SU-DHL-6 (cell line): Measurements from ENCODE around the gene COL21A1.

Experiments used
- H2AFZ ChIP-seq: fragments of 200-600 bp; sonication (generic); 2 replicates; pipeline ENCODE4 v1.6.1; 2014; ENCODE audit warnings: low read depth, mild to moderate bottlenecking, moderate library complexity, mixed read lengths, antibody characterized with exemption, low read length; ENCODE audit not compliant: severe bottlenecking
- H3F3A ChIP-seq: fragments of 200-600 bp; shearing (Covaris generic); 2 replicates; pipeline ENCODE4 v1.6.0; 2016; ENCODE audit warnings: antibody characterized with exemption, mild to moderate bottlenecking; ENCODE audit not compliant: insufficient read depth
- H3K27ac ChIP-seq: fragments of 200-600 bp; sonication (generic); 2 replicates; pipeline ENCODE4 v1.5.1; 2016; ENCODE audit warnings: low read depth, mild to moderate bottlenecking, low read length, moderate library complexity, mixed read lengths
- H3K27me3 ChIP-seq: fragments of 200-600 bp; sonication (generic), shearing (Covaris generic); 2 replicates; pipeline ENCODE4 v1.6.0; 2014; ENCODE audit warnings: mild to moderate bottlenecking, low read length
- H3K36me3 ChIP-seq: fragments of 200-600 bp; sonication (generic); 2 replicates; pipeline ENCODE4 v1.6.1; 2014; ENCODE audit warnings: mild to moderate bottlenecking, low read length, mixed read lengths
- H3K4me2 ChIP-seq: fragments of 300-600, 200-600 bp; shearing (Covaris generic), sonication (generic); 2 replicates; pipeline ENCODE4 v1.6.0; 2014; ENCODE audit warnings: low read length, low read depth, mild to moderate bottlenecking; ENCODE audit not compliant: poor library complexity, severe bottlenecking
- H3K4me3 ChIP-seq: fragments of 200-600 bp; sonication (generic); 2 replicates; pipeline ENCODE4 v1.5.1; 2014; ENCODE audit warnings: antibody characterized with exemption, low read length, mild to moderate bottlenecking, mixed read lengths; ENCODE audit not compliant: insufficient read depth, poor library complexity, severe bottlenecking
- H3K79me2 ChIP-seq: fragments of 200-600 bp; sonication (generic); 2 replicates; pipeline ENCODE4 v1.6.1; 2014; ENCODE audit warnings: mild to moderate bottlenecking, low read length, moderate library complexity; ENCODE audit not compliant: insufficient read depth
- H3K9ac ChIP-seq: fragments of 200-600 bp; sonication (generic); 2 replicates; pipeline ENCODE4 v1.7.0; 2014; ENCODE audit warnings: mild to moderate bottlenecking, low read length
- H3K9me2 ChIP-seq: fragments of 200-600 bp; sonication (generic); replicated peaks from 2 replicates; pipeline ENCODE4 v1.6.1; 2014; ENCODE audit warnings: low read length; ENCODE audit not compliant: insufficient read depth
- H3K9me3 ChIP-seq: fragments of 200-600 bp; sonication (generic); 2 replicates; pipeline ENCODE4 v1.6.1; 2014; ENCODE audit warnings: low read length, mixed read lengths; ENCODE audit not compliant: insufficient read depth
- H4K20me1 ChIP-seq: fragments of 200-600 bp; sonication (generic); 2 replicates; pipeline ENCODE4 v1.6.1; 2014; ENCODE audit warnings: low read depth, mild to moderate bottlenecking, antibody characterized with exemption, low read length, moderate library complexity, mixed read lengths
- EZH2phosphoT487 ChIP-seq: fragments of 200-600 bp; sonication (generic), shearing (Covaris generic); conservative IDR thresholded peaks from 2 replicates; pipeline ENCODE4 v1.6.1; 2018; ENCODE audit warnings: mild to moderate bottlenecking, antibody characterized with exemption, low read length, moderate library complexity, mixed read lengths
- TF ChIP-seq, protein P1 (sequence below): fragments of 200-600 bp; sonication (generic); IDR thresholded peaks from one replicate; pipeline ENCODE4 v1.5.1; 2017; ENCODE audit warnings: antibody characterized with exemption, mild to moderate bottlenecking, low read length, moderate library complexity; ENCODE audit not compliant: insufficient read depth, poor library complexity, severe bottlenecking

COL21A1 gene

DNA sequence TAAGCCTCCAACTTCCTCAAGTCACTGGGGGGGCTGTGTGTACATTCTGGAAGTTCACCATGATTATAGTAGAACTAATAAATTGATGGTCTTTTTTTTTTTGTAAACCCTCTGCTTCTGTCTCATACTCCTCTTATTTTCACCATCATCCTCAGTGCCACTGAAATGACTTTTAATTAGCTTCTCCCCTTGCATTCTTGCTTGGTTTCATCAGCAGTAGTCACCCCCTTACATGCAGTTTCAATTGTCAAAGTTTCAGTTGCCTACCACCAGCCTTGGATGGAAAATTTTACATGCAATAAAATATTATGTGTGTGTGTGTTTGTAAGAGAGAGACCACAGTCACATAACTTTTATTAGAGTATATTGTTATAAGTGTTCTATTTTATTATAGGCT is 196.2 kb downstream of the COL21A1 start:
- H3K9ac ChIP-seq = no peak overlapping the region

GRCh38 chr6:56050530-56051201 is 196.7 kb downstream of the COL21A1 start:
- no peak for TF ChIP-seq EZH2phosphoT487
- H3K4me3 ChIP-seq = no peak overlapping the region
- no peaks in the 10 kb centered on the region for H3K27me3 ChIP-seq
- no peak overlapping the region for H3K9ac ChIP-seq
- no peaks in the 10 kb centered on the region for H4K20me1 ChIP-seq
- no peak overlapping the region for H3K27ac ChIP-seq
- no peaks in the 10 kb centered on the region for H3K9me2 ChIP-seq
- H3F3A ChIP-seq = no peaks in the 10 kb centered on the region
- no peak overlapping the region for H3K4me2 ChIP-seq
- no peak overlapping the region for H2AFZ ChIP-seq
- H3K79me2 ChIP-seq = no peaks in the 10 kb centered on the region
- no peaks in the 10 kb centered on the region for H3K9me3 ChIP-seq
- no peaks in the 10 kb centered on the region for H3K36me3 ChIP-seq

More for the DNA sequence above, 196.2 kb downstream of the COL21A1 start:
- Histone ChIP-seq H3K27me3 (no peaks in the 10 kb centered on the region), H3K36me3 (no peaks in the 10 kb centered on the region), H4K20me1 (no peaks in the 10 kb centered on the region), H3K79me2 (no peaks in the 10 kb centered on the region), H3K4me2 (no peak overlapping the region), H3K4me3 (no peak overlapping the region), H2AFZ (no peak overlapping the region), H3F3A (no peaks in the 10 kb centered on the region), H3K9me3 (no peaks in the 10 kb centered on the region), H3K27ac (no peak overlapping the region), H3K9me2 (no peaks in the 10 kb centered on the region)
- TF ChIP-seq EZH2phosphoT487 = no peak
- TF ChIP-seq, protein P1, sequence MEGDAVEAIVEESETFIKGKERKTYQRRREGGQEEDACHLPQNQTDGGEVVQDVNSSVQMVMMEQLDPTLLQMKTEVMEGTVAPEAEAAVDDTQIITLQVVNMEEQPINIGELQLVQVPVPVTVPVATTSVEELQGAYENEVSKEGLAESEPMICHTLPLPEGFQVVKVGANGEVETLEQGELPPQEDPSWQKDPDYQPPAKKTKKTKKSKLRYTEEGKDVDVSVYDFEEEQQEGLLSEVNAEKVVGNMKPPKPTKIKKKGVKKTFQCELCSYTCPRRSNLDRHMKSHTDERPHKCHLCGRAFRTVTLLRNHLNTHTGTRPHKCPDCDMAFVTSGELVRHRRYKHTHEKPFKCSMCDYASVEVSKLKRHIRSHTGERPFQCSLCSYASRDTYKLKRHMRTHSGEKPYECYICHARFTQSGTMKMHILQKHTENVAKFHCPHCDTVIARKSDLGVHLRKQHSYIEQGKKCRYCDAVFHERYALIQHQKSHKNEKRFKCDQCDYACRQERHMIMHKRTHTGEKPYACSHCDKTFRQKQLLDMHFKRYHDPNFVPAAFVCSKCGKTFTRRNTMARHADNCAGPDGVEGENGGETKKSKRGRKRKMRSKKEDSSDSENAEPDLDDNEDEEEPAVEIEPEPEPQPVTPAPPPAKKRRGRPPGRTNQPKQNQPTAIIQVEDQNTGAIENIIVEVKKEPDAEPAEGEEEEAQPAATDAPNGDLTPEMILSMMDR = no peak

- TF ChIP-seq, protein P1 = no peak
- TF ChIP-seq EZH2phosphoT487 = no peak
- Histone ChIP-seq H3K79me2 (no peaks in the 10 kb centered on the region), H3K9ac (no peak overlapping the region), H3K4me3 (no peak overlapping the region), H3K9me3 (no peaks in the 10 kb centered on the region), H2AFZ (no peak overlapping the region), H4K20me1 (no peaks in the 10 kb centered on the region), H3K4me2 (no peak overlapping the region), H3F3A (no peaks in the 10 kb centered on the region), H3K27me3 (no peaks in the 10 kb centered on the region), H3K27ac (no peak overlapping the region), H3K9me2 (0 out of 2 replicates have a peak, but pooled peaks cover under 1% of the 10 kb centered on the region), H3K36me3 (no peaks in the 10 kb centered on the region)
Measured at GRCh38 chr6:56048601-56049000, 198.8 kb downstream of the COL21A1 start.

DNA sequence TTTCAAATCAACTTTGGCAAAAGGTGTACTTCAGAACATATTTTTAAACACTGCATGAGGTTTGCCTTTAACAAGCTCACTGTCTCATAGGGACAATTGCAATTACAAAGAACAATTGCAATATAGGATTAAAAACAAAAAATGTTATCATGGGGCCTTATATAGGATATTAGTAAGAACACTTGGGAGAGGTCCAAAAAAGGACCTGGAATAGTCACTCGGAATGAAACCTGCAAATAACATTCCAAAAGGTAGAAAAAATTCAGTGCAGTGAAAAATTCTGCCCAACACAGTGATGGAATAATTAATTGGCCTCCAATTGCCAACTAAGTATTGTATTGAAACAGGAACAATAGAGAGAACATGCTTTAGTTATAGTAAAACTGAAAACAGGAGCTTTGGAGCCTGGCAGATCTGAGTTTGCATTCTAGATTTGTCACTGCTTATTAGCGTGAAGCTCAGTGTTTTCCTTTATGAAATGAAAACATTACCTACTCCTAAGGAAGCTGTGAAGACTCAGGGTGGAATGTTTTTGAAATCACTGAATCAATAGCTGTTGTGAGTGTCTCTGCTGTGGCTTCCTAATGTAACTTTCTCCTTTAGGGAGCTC is 199.3 kb downstream of the COL21A1 start:
- Histone ChIP-seq H3K79me2 (no peaks in the 10 kb centered on the region), H3K9me3 (no peaks in the 10 kb centered on the region), H3K9ac (no peak overlapping the region), H3K4me2 (no peak overlapping the region), H3F3A (no peaks in the 10 kb centered on the region), H3K9me2 (0 out of 2 replicates have a peak, but pooled peaks cover 5% of the 10 kb centered on the region), H2AFZ (no peak overlapping the region), H3K4me3 (no peak overlapping the region), H4K20me1 (no peaks in the 10 kb centered on the region), H3K27ac (no peak overlapping the region), H3K27me3 (no peaks in the 10 kb centered on the region), H3K36me3 (no peaks in the 10 kb centered on the region)
- no peak for TF ChIP-seq EZH2phosphoT487
- TF ChIP-seq, protein P1 = no peak
